GM12878 (cell line): ENCODE results near the gene RASSF4.

ENCODE experiments used
- JUNB ChIP-seq: IDR thresholded peaks from 2 replicates; pipeline ENCODE4 v1.6.1; 2016; ENCODE audit warnings: antibody characterized with exemption, mild to moderate bottlenecking
- SREBF2 ChIP-seq: IDR thresholded peaks from 2 replicates; pipeline ENCODE4 v1.6.1; 2012; ENCODE audit warnings: mild to moderate bottlenecking, low read length
- TF ChIP-seq, protein P1 (sequence below): IDR thresholded peaks from 2 replicates; pipeline ENCODE4 v1.6.1; 2011; ENCODE audit warnings: mild to moderate bottlenecking, low read depth, low read length, moderate library complexity; ENCODE audit not compliant: insufficient replicate concordance
- TF ChIP-seq, protein P2 (sequence below), 3 experiments: IDR thresholded peaks in 2 of 3; conservative IDR thresholded peaks in 1 of 3; 2 replicates each; pipeline ENCODE4 v1.5.1; 2011; ENCODE audit warnings: low read depth in 3 of 3, low read length in 3 of 3, mild to moderate bottlenecking in 3 of 3, control low read depth in 2 of 3, moderate library complexity in 2 of 3, inconsistent platforms in 1 of 3, mixed read lengths in 1 of 3; ENCODE audit not compliant: control insufficient read depth in 2 of 3, insufficient read depth in 1 of 3; ENCODE audit errors: extremely low read depth in 1 of 3

DNA sequence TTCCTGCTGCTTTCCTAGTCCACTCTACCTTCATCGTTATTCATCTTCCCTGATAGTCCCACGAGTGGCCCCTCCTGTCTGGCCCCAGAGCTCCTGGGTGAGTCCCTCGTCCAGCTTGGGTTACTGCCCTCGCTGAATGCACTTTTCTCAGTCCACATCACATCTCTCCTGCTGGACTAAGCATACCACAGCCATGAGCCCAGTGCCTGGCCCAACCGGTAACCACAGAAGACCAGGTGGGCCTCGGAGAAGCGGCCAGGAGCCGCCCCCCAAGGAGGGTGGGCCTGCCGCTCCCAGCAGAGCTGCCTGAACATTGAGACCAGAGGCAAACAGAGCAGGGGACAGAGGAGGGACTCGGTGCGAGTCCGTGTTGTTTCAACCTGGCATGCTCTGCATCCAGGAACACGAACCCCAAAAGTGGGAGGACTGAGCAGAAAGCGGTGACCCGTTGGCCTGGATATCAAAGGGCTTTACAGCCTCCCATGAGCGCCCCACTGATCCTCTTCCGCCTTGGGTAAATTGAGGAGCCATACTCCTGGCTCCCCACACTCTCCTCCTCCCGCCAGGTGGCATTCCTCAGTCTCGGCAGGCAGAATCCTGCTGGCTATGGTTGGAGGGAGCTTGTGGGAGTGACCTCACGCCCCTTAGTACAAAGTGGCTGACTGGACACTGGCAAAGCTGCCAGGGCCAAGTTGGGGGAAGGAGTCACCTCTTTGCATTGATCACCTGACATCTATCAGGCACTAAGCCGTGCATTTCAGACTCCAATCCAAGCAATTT is 35.2 kb upstream of the RASSF4 start:
- TF ChIP-seq, protein P1, sequence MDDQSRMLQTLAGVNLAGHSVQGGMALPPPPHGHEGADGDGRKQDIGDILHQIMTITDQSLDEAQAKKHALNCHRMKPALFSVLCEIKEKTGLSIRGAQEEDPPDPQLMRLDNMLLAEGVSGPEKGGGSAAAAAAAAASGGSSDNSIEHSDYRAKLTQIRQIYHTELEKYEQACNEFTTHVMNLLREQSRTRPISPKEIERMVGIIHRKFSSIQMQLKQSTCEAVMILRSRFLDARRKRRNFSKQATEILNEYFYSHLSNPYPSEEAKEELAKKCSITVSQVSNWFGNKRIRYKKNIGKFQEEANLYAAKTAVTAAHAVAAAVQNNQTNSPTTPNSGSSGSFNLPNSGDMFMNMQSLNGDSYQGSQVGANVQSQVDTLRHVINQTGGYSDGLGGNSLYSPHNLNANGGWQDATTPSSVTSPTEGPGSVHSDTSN = no peak
- no peak for TF ChIP-seq SREBF2
- no peak for TF ChIP-seq JUNB
- TF ChIP-seq, protein P2, sequence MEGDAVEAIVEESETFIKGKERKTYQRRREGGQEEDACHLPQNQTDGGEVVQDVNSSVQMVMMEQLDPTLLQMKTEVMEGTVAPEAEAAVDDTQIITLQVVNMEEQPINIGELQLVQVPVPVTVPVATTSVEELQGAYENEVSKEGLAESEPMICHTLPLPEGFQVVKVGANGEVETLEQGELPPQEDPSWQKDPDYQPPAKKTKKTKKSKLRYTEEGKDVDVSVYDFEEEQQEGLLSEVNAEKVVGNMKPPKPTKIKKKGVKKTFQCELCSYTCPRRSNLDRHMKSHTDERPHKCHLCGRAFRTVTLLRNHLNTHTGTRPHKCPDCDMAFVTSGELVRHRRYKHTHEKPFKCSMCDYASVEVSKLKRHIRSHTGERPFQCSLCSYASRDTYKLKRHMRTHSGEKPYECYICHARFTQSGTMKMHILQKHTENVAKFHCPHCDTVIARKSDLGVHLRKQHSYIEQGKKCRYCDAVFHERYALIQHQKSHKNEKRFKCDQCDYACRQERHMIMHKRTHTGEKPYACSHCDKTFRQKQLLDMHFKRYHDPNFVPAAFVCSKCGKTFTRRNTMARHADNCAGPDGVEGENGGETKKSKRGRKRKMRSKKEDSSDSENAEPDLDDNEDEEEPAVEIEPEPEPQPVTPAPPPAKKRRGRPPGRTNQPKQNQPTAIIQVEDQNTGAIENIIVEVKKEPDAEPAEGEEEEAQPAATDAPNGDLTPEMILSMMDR (IDR thresholded peaks at IDR 0.05 in 2 of 3, conservative IDR thresholded peaks at IDR 0.05 in 1 of 3; ENCODE audit: control insufficient read depth in 2 of 3, extremely low read depth in 1 of 3, insufficient read depth in 1 of 3, low read depth in 3 of 3, low read length in 3 of 3) = no peak
